GM21381 (cell line): ENCODE results near the gene PRRX1.

Experiments used
- ATAC-seq: cut with Tn5 transposase; IDR thresholded peaks from one replicate; pipeline ENCODE4 v1.9.1; 2021; ENCODE audit warnings: mild to moderate bottlenecking, moderate library complexity; ENCODE audit not compliant: unreplicated experiment

The PRRX1 gene

DNA sequence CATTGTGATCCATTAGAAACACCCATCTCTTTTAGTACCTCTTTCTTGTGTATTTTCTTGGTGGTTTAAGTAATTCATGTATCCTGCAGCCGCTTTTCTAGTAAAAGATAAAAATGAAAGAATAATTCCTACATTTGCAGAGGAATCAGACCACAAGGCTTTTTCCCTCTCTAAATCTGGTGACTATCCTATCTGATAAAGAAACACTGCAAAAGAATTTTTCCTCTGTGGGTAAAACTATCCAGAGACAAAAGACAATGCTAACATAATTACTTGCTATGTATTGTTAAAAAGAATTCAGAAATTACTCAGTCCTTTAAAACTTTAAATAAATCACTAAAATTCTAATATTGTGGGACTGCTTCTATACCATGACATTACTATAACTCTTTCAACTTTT, 51.0 kb downstream of the PRRX1 start:
- ATAC-seq = no peak

GRCh38 chr1:170716835-170717429, 53.0 kb downstream of the PRRX1 start:
- no peak for ATAC-seq

DNA sequence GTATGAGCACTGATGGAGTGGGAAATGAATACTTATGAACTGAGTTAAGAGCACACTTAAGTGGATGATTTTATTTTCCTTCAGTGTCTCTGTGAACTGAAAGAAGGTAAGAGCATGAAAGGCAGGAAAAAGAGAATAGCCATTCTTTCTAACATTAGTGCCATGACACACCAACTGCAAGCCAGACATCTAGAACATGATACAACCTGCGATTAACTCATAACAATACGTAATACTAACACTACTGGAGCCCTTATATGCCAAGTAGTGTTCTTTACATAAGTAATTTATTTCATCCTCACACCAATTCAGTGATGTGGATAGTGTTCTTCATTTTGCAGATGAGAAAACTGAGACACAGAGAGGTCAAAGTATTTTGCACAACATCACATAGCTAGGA, 56.7 kb downstream of the PRRX1 start:
- ATAC-seq = no peak

GRCh38 chr1:170721621-170722020, 57.7 kb downstream of the PRRX1 start:
- no peak for ATAC-seq

GRCh38 chr1:170723518-170723917, 59.6 kb downstream of the PRRX1 start:
- no peak for ATAC-seq

- ATAC-seq = no peak
Observed at GRCh38 chr1:170725326-170725725, 61.4 kb downstream of the PRRX1 start.

- ATAC-seq = no peak
Observed at GRCh38 chr1:170727963-170728362, 64.0 kb downstream of the PRRX1 start.

DNA sequence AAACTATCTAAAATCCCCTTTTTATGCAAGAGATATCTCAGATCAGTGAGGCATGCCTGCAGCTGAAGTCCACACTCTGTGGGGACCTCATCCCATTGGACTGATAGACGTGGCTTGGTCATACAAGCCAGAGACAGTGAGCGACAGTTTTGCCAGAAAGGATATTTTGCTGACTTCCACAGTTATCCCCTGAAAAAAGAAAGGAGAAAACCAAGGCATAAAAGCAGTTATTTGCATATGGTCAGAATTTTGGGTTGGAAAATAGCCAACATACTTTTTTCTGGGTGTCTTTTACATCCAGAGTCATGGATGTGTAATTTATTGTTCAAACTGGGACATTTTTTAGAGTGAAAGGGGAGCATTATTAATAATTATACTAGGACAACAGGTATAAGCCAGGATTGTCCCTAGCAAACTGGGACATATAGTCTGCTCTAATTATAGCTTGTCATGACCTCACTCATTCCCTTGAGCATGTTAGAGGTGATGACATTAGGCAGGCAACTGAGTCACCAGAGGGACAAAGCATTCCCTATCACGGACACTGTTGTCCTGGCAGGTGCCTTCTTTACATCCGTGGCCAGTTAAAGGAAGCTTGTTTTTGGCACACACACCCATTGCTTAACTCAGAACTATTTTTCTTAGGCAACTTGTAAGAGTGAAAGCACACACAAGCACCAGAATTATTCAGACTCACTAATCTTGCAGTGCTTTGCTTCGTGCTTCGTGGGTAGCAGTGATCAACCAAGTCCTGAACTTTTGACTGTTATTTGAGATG, 65.5 kb downstream of the PRRX1 start:
- no peak for ATAC-seq

- ATAC-seq = no peak
Observed at GRCh38 chr1:170730014-170730413, 66.1 kb downstream of the PRRX1 start.

DNA sequence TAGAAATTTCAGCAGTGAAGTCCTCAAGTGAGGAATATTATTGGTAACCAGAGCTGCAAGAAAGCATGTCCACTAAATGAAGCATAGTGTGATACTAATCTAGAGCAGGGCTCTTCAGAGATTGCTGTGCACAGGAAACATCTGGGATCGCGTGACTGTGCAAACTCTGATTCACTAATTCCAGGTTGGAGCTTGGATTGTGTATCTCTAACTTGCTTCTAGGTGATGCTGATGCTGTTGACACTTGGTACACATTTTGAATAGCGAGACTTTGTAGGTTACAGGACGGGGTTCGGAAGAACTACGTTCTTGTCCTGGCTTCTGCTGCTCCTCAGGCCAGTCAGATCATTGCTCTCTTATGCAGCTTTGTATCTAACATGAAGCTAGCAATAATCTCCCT, 66.5 kb downstream of the PRRX1 start:
- ATAC-seq = no peak

GRCh38 chr1:170731566-170732251, 67.8 kb downstream of the PRRX1 start:
- no peak for ATAC-seq

DNA sequence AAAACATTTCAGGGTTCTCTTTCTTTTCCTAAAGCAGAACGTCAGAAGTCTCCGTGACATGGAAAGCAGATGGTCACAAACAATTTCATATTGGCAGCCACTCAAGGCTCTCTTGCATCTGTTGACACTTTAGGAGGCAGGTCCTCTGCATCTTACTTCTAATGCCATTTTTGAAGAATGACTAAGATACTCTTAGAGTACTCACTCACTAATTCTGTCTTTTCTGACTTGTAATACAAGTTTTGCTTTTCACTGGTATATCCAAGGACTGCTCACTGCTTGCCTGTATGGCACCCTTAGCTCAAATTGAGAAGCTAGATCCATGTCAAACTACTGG, 68.3 kb downstream of the PRRX1 start:
- ATAC-seq = no peak

DNA sequence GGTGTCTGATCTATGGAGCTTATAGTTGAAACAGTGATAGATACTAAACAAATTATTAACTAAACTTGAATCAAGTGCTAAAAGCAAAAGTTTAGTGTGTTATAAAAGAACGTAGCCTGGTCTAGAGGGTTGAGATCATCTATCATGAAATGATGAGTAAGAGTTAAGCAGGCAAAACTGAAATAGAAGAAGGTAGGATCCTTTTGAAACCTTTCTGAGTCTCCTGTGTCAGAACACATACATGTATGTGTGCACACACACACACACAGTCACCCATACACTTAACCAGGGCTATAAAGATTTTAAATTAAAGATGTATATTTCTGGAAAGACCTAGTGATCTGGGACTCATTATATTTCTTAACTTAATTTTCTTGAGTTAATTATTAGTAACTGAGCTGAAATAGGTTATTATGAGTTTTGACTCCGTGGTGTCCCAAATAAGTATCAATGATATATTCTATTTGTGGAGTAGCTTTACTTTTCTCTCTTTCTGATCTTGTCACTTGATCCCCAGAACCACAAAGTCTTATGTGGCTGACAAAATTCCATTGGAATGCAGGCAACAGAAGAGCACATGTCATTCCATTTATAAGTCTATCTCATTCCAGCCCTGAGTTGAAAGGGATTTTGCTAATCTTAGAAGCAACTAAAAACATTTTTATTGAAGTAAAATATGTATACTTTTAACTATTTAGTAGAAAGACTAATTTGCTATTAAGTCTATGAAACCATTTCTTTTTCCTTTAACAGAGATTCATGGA, 70.7 kb downstream of the PRRX1 start:
- no peak for ATAC-seq

DNA sequence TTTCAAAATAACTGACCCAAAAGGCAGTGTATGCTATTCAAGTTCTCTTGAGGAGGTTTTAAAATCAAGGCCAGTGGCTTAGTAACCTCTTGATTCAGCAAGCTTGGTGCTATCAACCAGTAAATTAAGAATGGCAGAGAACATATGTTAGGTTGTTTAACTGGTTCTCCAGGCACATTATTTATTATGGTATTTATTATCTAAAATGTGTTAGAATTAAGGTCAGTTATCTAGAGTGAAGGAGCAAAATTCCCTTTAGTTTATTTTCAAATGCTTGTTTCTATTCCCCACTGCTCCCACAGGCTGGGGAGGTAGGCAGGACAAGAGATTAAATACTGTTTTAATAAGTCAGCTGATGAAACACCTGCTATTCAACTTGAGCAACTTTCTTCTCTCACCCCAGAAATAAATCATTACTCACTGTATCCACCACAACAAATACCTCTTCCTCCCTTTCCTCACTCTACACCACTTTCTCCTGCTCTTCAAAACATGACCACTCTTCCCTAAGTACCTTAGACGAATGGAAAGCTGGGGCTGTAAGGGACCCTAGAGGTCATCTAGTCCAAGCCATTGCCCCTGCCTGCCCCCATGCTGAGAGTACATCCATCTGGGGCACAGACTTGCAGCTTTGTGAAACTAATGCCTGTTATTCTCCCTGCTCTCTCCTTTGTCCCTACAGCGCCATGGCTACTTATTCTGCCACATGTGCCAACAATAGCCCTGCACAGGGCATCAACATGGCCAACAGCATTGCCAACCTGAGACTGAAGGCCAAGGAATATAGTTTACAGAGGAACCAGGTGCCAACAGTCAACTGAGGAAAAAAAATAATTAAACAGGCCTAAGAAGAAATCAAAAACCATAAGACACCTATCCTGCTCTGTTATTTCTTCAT, 71.7 kb downstream of the PRRX1 start:
- ATAC-seq = no peak

DNA sequence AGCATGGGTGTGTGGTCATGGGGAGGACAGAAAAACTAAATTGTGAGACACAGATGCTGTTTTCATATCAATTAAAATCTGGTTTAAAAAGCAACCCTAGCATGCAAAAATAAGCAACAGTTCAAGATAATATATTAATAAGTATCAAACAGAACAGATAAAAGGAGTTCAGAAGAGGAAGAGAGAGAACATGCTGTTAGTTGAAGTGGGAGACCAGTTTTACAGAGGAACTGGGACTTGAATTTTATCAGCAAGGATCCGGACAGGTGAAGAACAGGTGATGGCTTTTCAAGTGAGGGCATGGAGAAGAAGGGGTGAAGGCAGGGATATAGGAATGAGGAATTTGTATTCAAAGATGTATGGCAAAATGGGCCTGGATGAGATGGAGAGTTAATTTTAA, 75.9 kb downstream of the PRRX1 start:
- ATAC-seq = no peak

DNA sequence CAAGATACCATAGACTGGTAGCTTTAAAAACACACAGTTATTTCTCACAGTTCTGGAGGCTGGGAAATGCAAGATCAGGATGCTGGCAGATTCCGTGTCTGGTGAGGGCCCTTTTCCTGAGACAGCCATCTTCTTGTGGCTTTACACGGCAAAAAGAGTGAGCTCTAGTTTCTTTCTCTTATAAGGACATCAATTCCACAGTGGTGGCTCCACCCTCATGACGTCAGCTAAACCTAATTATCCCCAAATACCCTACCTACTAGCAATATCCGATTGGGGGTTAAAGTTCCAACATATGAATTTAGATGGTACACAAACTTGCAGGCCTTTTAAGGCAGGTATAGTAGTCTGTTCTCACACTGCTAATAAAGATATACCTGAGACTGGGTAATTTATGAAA, 77.7 kb downstream of the PRRX1 start:
- no peak for ATAC-seq

DNA sequence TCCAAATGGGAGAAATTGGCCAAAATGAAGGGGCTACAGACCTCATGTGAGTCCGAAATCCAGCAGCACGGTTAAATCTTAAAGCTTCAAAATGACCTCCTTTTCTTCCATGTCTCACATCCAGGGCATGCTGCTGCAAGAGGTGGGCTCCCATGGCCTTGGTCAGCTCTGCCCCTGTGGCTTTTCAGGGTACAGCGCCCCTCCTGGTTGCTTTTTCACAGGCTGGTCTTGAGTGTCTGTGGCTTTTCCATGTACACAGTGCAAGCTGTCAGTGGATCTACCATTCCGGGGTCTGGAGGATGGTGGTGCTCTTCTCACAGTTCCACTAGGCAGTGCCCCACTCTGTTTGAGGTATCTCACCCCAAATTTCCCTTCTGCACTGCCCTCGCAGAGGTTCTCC, 78.7 kb downstream of the PRRX1 start:
- no peak for ATAC-seq

GRCh38 chr1:170743083-170743482, 79.2 kb downstream of the PRRX1 start:
- ATAC-seq = no peak

- no peak for ATAC-seq
Observed at GRCh38 chr1:170749549-170749948, 85.6 kb downstream of the PRRX1 start.

DNA sequence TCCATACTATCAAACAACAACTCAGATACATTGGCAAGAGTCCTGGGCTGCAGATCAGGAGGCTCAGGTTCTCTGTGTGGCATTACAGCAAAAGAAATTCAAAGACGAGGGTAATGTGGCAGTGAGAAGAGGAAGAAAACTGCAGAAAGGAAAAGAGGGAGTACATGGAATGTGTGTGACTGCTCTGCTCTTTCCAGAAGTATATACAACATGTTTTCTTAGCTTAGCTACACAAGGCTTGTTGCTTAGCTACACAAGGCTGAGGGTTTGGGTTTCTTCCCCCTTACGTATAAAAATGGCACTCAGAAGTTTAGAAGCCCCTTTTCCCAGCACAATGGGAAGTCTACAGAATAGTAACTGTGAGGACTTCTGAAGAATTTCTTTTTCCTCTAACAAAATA, 86.0 kb downstream of the PRRX1 start:
- ATAC-seq = no peak

- no peak for ATAC-seq
Observed at GRCh38 chr1:170755795-170756194, 91.9 kb downstream of the PRRX1 start.
